Endothelial cell of hepatic sinusoid (primary cell): ENCODE results near the gene SLC7A9.

Experiments
- in situ Hi-C: cut with HindIII; loops from 2 replicates; pipeline ENCODE4 v1.10.0; 2017; ENCODE audit warnings: low sequenced_read_pairs

SLC7A9 gene

GRCh38 chr19:32869369-32869965 lies at the start of gene SLC7A9:
Gene SLC7A9 (minus strand): TSS chr19:32869767. CDS start chr19:32868534, 1,233 bp downstream.
- in situ Hi-C loops: no loop called here

GRCh38 chr19:32919365-32919764 lies 49.8 kb upstream of the SLC7A9 start:
- in situ Hi-C loops: no loop called here

- in situ Hi-C loops: no loop called here
Measured at GRCh38 chr19:32917616-32917996, 48.0 kb upstream of the SLC7A9 start.

GRCh38 chr19:32916969-32917615 lies 47.5 kb upstream of the SLC7A9 start:
- in situ Hi-C loops: no loop called here

- in situ Hi-C loops: no loop called here
Measured at GRCh38 chr19:32914879-32915660, 45.5 kb upstream of the SLC7A9 start.

GRCh38 chr19:32911467-32911866 lies 41.9 kb upstream of the SLC7A9 start:
- in situ Hi-C loops: no loop called here

GRCh38 chr19:32910874-32911273 lies 41.3 kb upstream of the SLC7A9 start:
- in situ Hi-C loops: no loop called here

- in situ Hi-C loops: no loop called here
Measured at GRCh38 chr19:32910094-32910493, 40.5 kb upstream of the SLC7A9 start.

- in situ Hi-C loops: no loop called here
Measured at GRCh38 chr19:32909257-32909656, 39.7 kb upstream of the SLC7A9 start.

- in situ Hi-C loops: no loop called here
Measured at GRCh38 chr19:32908641-32909190, 39.1 kb upstream of the SLC7A9 start.

- in situ Hi-C loops: no loop called here
Measured at GRCh38 chr19:32902448-32902847, 32.9 kb upstream of the SLC7A9 start.

- in situ Hi-C loops: no loop called here
Measured at GRCh38 chr19:32901504-32902161, 32.1 kb upstream of the SLC7A9 start.

GRCh38 chr19:32896516-32897214 lies 27.1 kb upstream of the SLC7A9 start:
- in situ Hi-C loops: no loop called here

GRCh38 chr19:32895384-32895783 lies 25.8 kb upstream of the SLC7A9 start:
- in situ Hi-C loops: no loop called here

- in situ Hi-C loops: no loop called here
Measured at GRCh38 chr19:32891609-32892008, 22.0 kb upstream of the SLC7A9 start.

- in situ Hi-C loops: no loop called here
Measured at GRCh38 chr19:32890841-32891240, 21.3 kb upstream of the SLC7A9 start.

GRCh38 chr19:32890326-32890725 lies 20.8 kb upstream of the SLC7A9 start:
- in situ Hi-C loops: no loop called here

- in situ Hi-C loops: no loop called here
Measured at GRCh38 chr19:32889137-32889934, 19.8 kb upstream of the SLC7A9 start.

GRCh38 chr19:32887572-32888215 lies 18.1 kb upstream of the SLC7A9 start:
- in situ Hi-C loops: no loop called here
